ENCODE measurements around the gene ZNF580. TPM values are rescaled to one million over a fixed set of nuclear protein-coding genes. Genes with fewer than 3 reads are reported as not detected.

ZNF580 gene
- total RNA-seq, 1 donor from 2014 or later, result 2.8 TPM

DNA sequence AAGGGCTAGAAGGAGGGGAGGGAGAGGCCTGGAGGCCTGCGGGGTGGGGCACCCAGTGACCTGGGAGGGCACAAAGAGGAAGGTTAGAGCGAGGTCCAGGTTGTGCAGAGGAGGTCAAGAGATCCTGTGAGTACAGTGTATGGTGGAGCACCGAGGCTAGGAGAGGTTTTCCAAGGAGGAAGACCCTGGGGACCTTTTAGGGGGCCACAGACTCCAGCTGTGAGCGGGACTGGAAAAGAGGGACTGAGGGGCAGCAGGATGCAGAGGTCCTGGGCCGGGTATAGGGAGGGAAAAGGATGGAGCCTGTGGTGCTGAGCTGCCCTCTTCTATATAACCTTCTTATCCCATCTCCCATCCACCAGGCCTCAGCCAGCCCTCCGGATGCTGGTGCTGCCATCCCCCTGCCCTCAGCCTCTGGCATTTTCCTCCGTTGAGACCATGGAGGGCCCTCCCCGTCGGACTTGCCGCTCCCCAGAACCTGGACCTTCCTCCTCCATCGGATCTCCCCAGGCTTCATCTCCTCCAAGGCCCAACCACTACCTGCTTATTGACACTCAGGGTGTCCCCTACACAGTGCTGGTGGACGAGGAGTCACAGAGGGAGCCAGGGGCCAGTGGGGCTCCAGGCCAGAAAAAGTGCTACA is 3.5 kb downstream of the ZNF580 start:
- Histone ChIP-seq H3K9ac (peak overlapping the region; percentile 79), H3K27ac (no peak overlapping the region), H3K4me2 (peak overlapping the region; percentile 99), H2AFZ (replicated peaks) (no peak overlapping the region), H3K27me3 (no peaks in the 10 kb centered on the region), H3K9me3 (ENCODE audit: low read depth) (no peaks in the 10 kb centered on the region), H3K4me3 (peak overlapping the region; percentile 80), H3K36me3 (no peaks in the 10 kb centered on the region), H3K79me2 (ENCODE audit: low read depth) (peaks cover 83% of the 10 kb centered on the region), H3K4me1 (peaks cover 32% of the 10 kb centered on the region), H4K20me1 (ENCODE audit: low read depth) (no peaks in the 10 kb centered on the region), H3F3A (ENCODE audit: low read depth) (peaks cover 53% of the 10 kb centered on the region)
- Mint-ChIP-seq H3K4me1 (peaks cover 42% of the 10 kb centered on the region), H3K4me3 (peak overlapping the region; percentile 96), H3K9me3 (no peaks in the 10 kb centered on the region), H3K27ac (peak overlapping the region; percentile 96), H3K36me3 (peaks cover 11% of the 10 kb centered on the region), H3K27me3 (ENCODE audit: insufficient read depth, low read depth) (peaks cover 20% of the 10 kb centered on the region)
- TF ChIP-seq, protein P1, sequence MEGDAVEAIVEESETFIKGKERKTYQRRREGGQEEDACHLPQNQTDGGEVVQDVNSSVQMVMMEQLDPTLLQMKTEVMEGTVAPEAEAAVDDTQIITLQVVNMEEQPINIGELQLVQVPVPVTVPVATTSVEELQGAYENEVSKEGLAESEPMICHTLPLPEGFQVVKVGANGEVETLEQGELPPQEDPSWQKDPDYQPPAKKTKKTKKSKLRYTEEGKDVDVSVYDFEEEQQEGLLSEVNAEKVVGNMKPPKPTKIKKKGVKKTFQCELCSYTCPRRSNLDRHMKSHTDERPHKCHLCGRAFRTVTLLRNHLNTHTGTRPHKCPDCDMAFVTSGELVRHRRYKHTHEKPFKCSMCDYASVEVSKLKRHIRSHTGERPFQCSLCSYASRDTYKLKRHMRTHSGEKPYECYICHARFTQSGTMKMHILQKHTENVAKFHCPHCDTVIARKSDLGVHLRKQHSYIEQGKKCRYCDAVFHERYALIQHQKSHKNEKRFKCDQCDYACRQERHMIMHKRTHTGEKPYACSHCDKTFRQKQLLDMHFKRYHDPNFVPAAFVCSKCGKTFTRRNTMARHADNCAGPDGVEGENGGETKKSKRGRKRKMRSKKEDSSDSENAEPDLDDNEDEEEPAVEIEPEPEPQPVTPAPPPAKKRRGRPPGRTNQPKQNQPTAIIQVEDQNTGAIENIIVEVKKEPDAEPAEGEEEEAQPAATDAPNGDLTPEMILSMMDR (IDR thresholded peaks at IDR 0.05), result no peak
- TF ChIP-seq EZH2phosphoT487 (IDR thresholded peaks at IDR 0.05) (no peak), EZH2 (IDR thresholded peaks at IDR 0.05) (no peak)
- no peak for DNase-seq (ENCODE audit: low spot score)

DNA sequence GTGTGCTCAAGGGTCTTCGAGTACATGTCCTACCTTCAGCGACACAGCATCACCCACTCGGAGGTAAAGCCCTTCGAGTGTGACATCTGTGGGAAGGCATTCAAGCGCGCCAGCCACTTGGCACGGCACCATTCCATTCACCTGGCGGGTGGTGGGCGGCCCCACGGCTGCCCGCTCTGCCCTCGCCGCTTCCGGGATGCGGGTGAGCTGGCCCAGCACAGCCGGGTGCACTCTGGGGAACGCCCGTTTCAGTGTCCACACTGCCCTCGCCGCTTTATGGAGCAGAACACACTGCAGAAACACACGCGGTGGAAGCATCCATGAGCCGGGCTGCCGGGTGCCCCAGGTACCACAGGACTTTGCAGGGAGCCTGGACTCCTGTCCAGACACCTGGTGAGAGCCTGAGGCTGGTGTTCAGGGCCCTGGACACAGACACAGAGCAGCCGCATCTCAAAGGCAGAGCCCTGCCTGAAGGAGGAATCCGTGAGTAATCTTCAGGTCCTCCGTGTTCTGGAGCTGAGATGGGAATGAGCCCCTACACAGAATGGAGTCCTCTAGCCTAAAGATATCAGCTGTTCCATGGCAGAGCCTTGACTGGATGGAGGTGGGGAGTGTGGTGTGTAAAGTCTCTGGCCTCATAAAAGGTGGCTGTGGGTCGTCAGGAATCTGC is 4.2 kb downstream of the ZNF580 start:
- Histone ChIP-seq H4K20me1 (ENCODE audit: low read depth) (no peaks in the 10 kb centered on the region), H3K27me3 (no peaks in the 10 kb centered on the region), H3K4me3 (peak overlapping the region; percentile 80), H3K27ac (no peak overlapping the region), H3K9ac (no peak overlapping the region), H3K79me2 (ENCODE audit: low read depth) (peaks cover 77% of the 10 kb centered on the region), H3K36me3 (no peaks in the 10 kb centered on the region), H3K4me1 (peaks cover 32% of the 10 kb centered on the region), H3K9me3 (ENCODE audit: low read depth) (no peaks in the 10 kb centered on the region), H3K4me2 (peak overlapping the region; percentile 99), H3F3A (ENCODE audit: low read depth) (peaks cover 46% of the 10 kb centered on the region), H2AFZ (replicated peaks) (no peak overlapping the region)
- TF ChIP-seq EZH2 (IDR thresholded peaks at IDR 0.05), result no peak
- Mint-ChIP-seq H3K27ac (no peak overlapping the region), H3K4me3 (peak overlapping the region; percentile 96), H3K4me1 (peaks cover 45% of the 10 kb centered on the region), H3K9me3 (no peaks in the 10 kb centered on the region), H3K27me3 (ENCODE audit: insufficient read depth, low read depth) (peaks cover 20% of the 10 kb centered on the region), H3K36me3 (peaks cover 11% of the 10 kb centered on the region)
- DNase-seq (ENCODE audit: low spot score), result no peak

DNA sequence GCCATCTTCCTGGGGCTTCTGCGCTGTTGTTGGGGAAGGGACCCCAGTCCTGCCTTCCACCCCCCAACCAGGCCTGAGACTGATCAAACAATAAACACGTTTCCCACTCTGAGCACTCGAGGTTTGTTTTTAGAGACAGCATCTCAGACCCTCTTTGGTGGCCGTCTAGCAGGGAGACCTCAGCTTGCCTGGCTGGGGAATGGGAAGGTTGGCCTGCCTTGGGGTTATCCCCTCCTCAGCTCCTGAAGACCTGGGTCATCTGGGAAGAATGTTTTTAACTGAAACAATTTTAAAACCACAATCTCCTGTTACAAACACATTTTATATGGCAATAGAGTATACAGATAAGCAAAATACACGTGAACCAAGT is 4.7 kb downstream of the ZNF580 start:
- Mint-ChIP-seq H3K36me3 (peaks cover 14% of the 10 kb centered on the region), H3K27ac (no peak overlapping the region), H3K9me3 (no peaks in the 10 kb centered on the region), H3K4me3 (peak overlapping the region; percentile 73), H3K27me3 (ENCODE audit: insufficient read depth, low read depth) (peaks cover 21% of the 10 kb centered on the region), H3K4me1 (peaks cover 44% of the 10 kb centered on the region)
- Histone ChIP-seq H3K4me1 (peaks cover 32% of the 10 kb centered on the region), H3K27me3 (no peaks in the 10 kb centered on the region), H3K79me2 (ENCODE audit: low read depth) (peaks cover 73% of the 10 kb centered on the region), H3K9ac (no peak overlapping the region), H3F3A (ENCODE audit: low read depth) (peaks cover 41% of the 10 kb centered on the region), H3K27ac (no peak overlapping the region), H2AFZ (replicated peaks) (no peak overlapping the region), H3K36me3 (no peaks in the 10 kb centered on the region), H3K9me3 (ENCODE audit: low read depth) (no peaks in the 10 kb centered on the region), H4K20me1 (ENCODE audit: low read depth) (no peaks in the 10 kb centered on the region), H3K4me2 (no peak overlapping the region), H3K4me3 (no peak overlapping the region)
- no peak for DNase-seq (ENCODE audit: low spot score)
- TF ChIP-seq EZH2 (IDR thresholded peaks at IDR 0.05), result no peak
- TF ChIP-seq, protein P1 (IDR thresholded peaks at IDR 0.05), result no peak

Measured in neural progenitor cell (in vitro differentiated cells).